Hepatocyte (in vitro differentiated cells): ENCODE data around the gene NXPE3. TPM values are rescaled to one million over a fixed set of nuclear protein-coding genes. Genes with fewer than 3 reads are reported as not detected.
"Not testable (repeated sequence)": the region's sequence is repeated elsewhere in the genome, so short reads cannot be mapped to it uniquely, and the experiment has no call there.

Source experiments
- DNase-seq: peaks from one replicate; pipeline ENCODE4 v3.0.0-alpha.2; 2016; ENCODE audit warnings: low spot score
- H2AFZ ChIP-seq: fragments of 200-600 bp; sonication (generic); 2 replicates; pipeline ENCODE4 v1.6.0; 2016; ENCODE audit warnings: antibody characterized with exemption, mild to moderate bottlenecking
- H3K27ac ChIP-seq: fragments of 200-600 bp; sonication (generic); 2 replicates; pipeline ENCODE4 v1.5.1; 2016; ENCODE audit warnings: mild to moderate bottlenecking
- H3K27me3 ChIP-seq: fragments of 200-600 bp; sonication (generic); 2 replicates; pipeline ENCODE4 v1.6.1; 2016
- H3K36me3 ChIP-seq: fragments of 200-600 bp; sonication (generic); replicated peaks from 2 replicates; pipeline ENCODE4 v1.5.1; 2016; ENCODE audit warnings: low read depth; ENCODE audit not compliant: insufficient read depth
- H3K4me1 ChIP-seq: fragments of 200-600 bp; sonication (generic); 2 replicates; pipeline ENCODE4 v1.5.1; 2016; ENCODE audit warnings: mild to moderate bottlenecking, moderate library complexity; ENCODE audit not compliant: insufficient read depth
- H3K4me2 ChIP-seq: fragments of 200-600 bp; sonication (generic); 2 replicates; pipeline ENCODE4 v1.6.0; 2016
- H3K4me3 ChIP-seq: fragments of 200-600 bp; sonication (generic); 2 replicates; pipeline ENCODE4 v1.5.1; 2016; ENCODE audit warnings: mild to moderate bottlenecking
- H3K79me2 ChIP-seq: fragments of 200-600 bp; sonication (generic); 2 replicates; pipeline ENCODE4 v1.6.0; 2017; ENCODE audit warnings: mild to moderate bottlenecking
- H3K9me2 ChIP-seq: fragments of 200-600 bp; sonication (generic); replicated peaks from 2 replicates; pipeline ENCODE4 v1.6.0; 2017; ENCODE audit warnings: mild to moderate bottlenecking; ENCODE audit not compliant: insufficient read depth
- H3K9me3 ChIP-seq: fragments of 200-600 bp; sonication (generic); 2 replicates; pipeline ENCODE4 v1.5.1; 2016; ENCODE audit warnings: low read depth, mild to moderate bottlenecking
- H4K20me1 ChIP-seq: fragments of 200-600 bp; sonication (generic); 2 replicates; pipeline ENCODE4 v1.6.0; 2016; ENCODE audit warnings: mild to moderate bottlenecking; ENCODE audit not compliant: insufficient read depth, poor library complexity, severe bottlenecking
- CTCF ChIP-seq: fragments of 200-600 bp; sonication (generic); IDR thresholded peaks from 2 replicates; pipeline ENCODE4 v1.5.1; 2016; ENCODE audit warnings: antibody characterized with exemption, mild to moderate bottlenecking; ENCODE audit not compliant: poor library complexity
- EZH2 ChIP-seq: fragments of 200-600 bp; sonication (generic); IDR thresholded peaks from 2 replicates; pipeline ENCODE4 v1.6.1; 2016; ENCODE audit warnings: antibody characterized with exemption, mild to moderate bottlenecking, borderline replicate concordance
- EZH2phosphoT487 ChIP-seq: fragments of 200-600 bp; sonication (generic); IDR thresholded peaks from one replicate; pipeline ENCODE4 v1.6.1; 2018; ENCODE audit warnings: antibody characterized with exemption, mild to moderate bottlenecking, low read depth, moderate library complexity; ENCODE audit not compliant: unreplicated experiment, severe bottlenecking
- WGBS: methylation state at CpG from one replicate; pipeline ENCODE4 v1.1.6; 2016; ENCODE audit warnings: low lambda C conversion rate; ENCODE audit errors: missing lambda C conversion rate; 5-methylcytosine and 5-hydroxymethylcytosine counted together
- polyA plus RNA-seq: library from polyadenylated mRNA; unstranded; fragments of >200 nt; fragmentation: Nextera tagmentation; extraction: Ambion mirVana; gene quantifications from 2 replicates; pipeline ENCODE4 v1.2.1, GENCODE V29; 2016
- total RNA-seq: library from RNA; depleted of rRNA; stranded (reverse); fragments of >200 nt; gene quantifications from 2 replicates; pipeline ENCODE4 v1.2.3, GENCODE V29; 2014

NXPE3 gene
- total and polyA plus RNA-seq, 2 experiments from 2014 or later, result 5.9 TPM

GRCh38 chr3:101732240-101732641 lies 46.8 kb upstream of the NXPE3 start:
- H3K4me1 ChIP-seq, result no peaks in the 10 kb centered on the region
- H3K9me2 ChIP-seq, result no peaks in the 10 kb centered on the region
- no peaks in the 10 kb centered on the region for H3K79me2 ChIP-seq
- no peak overlapping the region for H3K4me2 ChIP-seq
- no peaks in the 10 kb centered on the region for H3K36me3 ChIP-seq
- DNase-seq, result no peak
- H2AFZ ChIP-seq, result no peak overlapping the region
- TF ChIP-seq EZH2phosphoT487 (no peak), CTCF (no peak), EZH2 (no peak)
- no peak overlapping the region for H3K4me3 ChIP-seq
- 98% methylated on average over 4 of the region's 4 CpGs for WGBS
- no peaks in the 10 kb centered on the region for H4K20me1 ChIP-seq
- no peaks in the 10 kb centered on the region for H3K9me3 ChIP-seq
- no peak overlapping the region for H3K27ac ChIP-seq
- no peaks in the 10 kb centered on the region for H3K27me3 ChIP-seq

GRCh38 chr3:101735833-101736232 lies 43.2 kb upstream of the NXPE3 start:
- H2AFZ ChIP-seq, result no peak overlapping the region
- TF ChIP-seq EZH2 (no peak), CTCF (no peak), EZH2phosphoT487 (no peak)
- H3K4me3 ChIP-seq, result no peak overlapping the region
- no peak overlapping the region for H3K4me2 ChIP-seq
- no peaks in the 10 kb centered on the region for H3K4me1 ChIP-seq
- no peak for DNase-seq
- no peaks in the 10 kb centered on the region for H3K9me2 ChIP-seq
- 99% methylated on average over 10 of the region's 10 CpGs for WGBS
- no peaks in the 10 kb centered on the region for H3K27me3 ChIP-seq
- no peaks in the 10 kb centered on the region for H4K20me1 ChIP-seq
- H3K27ac ChIP-seq, result no peak overlapping the region
- H3K79me2 ChIP-seq, result no peaks in the 10 kb centered on the region
- no peaks in the 10 kb centered on the region for H3K9me3 ChIP-seq
- no peaks in the 10 kb centered on the region for H3K36me3 ChIP-seq

- H4K20me1 ChIP-seq, H3K4me2 ChIP-seq, H3K4me1 ChIP-seq, H3K27me3 ChIP-seq, DNase-seq, H3K79me2 ChIP-seq, H2AFZ ChIP-seq, H3K9me3 ChIP-seq, H3K36me3 ChIP-seq, H3K4me3 ChIP-seq, H3K9me2 ChIP-seq, H3K27ac ChIP-seq: not testable (repeated sequence)
- 100% methylated on average over 3 of the region's 3 CpGs for WGBS
Observed at GRCh38 chr3:101741914-101742313, 37.1 kb upstream of the NXPE3 start.

- no peak for DNase-seq
- no peak for TF ChIP-seq CTCF
- no peak for TF ChIP-seq EZH2phosphoT487
- TF ChIP-seq EZH2, result no peak
- no peak overlapping the region for H3K4me2 ChIP-seq
- H3K4me1 ChIP-seq, result no peaks in the 10 kb centered on the region
- H3K4me3 ChIP-seq, result no peak overlapping the region
- H2AFZ ChIP-seq, result no peak overlapping the region
- no peak overlapping the region for H3K27ac ChIP-seq
- H3K36me3 ChIP-seq, result no peaks in the 10 kb centered on the region
- H4K20me1 ChIP-seq, result no peaks in the 10 kb centered on the region
- 90% methylated on average over 1 of the region's 1 CpG for WGBS
- no peaks in the 10 kb centered on the region for H3K9me2 ChIP-seq
- H3K79me2 ChIP-seq, result no peaks in the 10 kb centered on the region
- H3K9me3 ChIP-seq, result no peaks in the 10 kb centered on the region
- H3K27me3 ChIP-seq, result no peaks in the 10 kb centered on the region
Observed at GRCh38 chr3:101744811-101745210, 34.2 kb upstream of the NXPE3 start.

GRCh38 chr3:101745934-101746333 lies 33.1 kb upstream of the NXPE3 start:
- not testable (repeated sequence) for H3K4me3 ChIP-seq, H3K9me3 ChIP-seq, H3K36me3 ChIP-seq, H3K9me2 ChIP-seq, H3K27me3 ChIP-seq, H3K27ac ChIP-seq, H2AFZ ChIP-seq, DNase-seq, H4K20me1 ChIP-seq, H3K4me2 ChIP-seq, H3K4me1 ChIP-seq, H3K79me2 ChIP-seq
- no CpG with 5 or more reads among the region's 1 CpG for WGBS

GRCh38 chr3:101753386-101754113 lies 25.5 kb upstream of the NXPE3 start:
- not testable (repeated sequence) for H3K9me3 ChIP-seq, H3K79me2 ChIP-seq, DNase-seq, H3K4me1 ChIP-seq, H3K36me3 ChIP-seq, H3K4me2 ChIP-seq, H3K4me3 ChIP-seq, H3K27ac ChIP-seq, H4K20me1 ChIP-seq, H3K27me3 ChIP-seq, H3K9me2 ChIP-seq, H2AFZ ChIP-seq
- 97% methylated on average over 23 of the region's 23 CpGs for WGBS
